K562 (cell line): ENCODE data around the gene GADD45B. TPM values are rescaled to one million over a fixed set of nuclear protein-coding genes. Genes with fewer than 3 reads are reported as not detected.

ENCODE experiments used
- CBX8 ChIP-seq: fragments of 200-600 bp; sonication (generic); IDR thresholded peaks from 2 replicates; pipeline ENCODE4 v1.6.1; 2012; ENCODE audit warnings: borderline replicate concordance, mixed run types, low read depth, mild to moderate bottlenecking, moderate library complexity, mixed read lengths, low read length, control low read depth, inconsistent platforms; ENCODE audit not compliant: poor library complexity, severe bottlenecking; ENCODE audit errors: extremely low read depth
- FOXK1 ChIP-seq: sonication (generic); formaldehyde crosslinking; IDR thresholded peaks from 2 replicates; pipeline ENCODE4 v1.8.0; 2022; ENCODE audit warnings: missing genetic modification reagents, mild to moderate bottlenecking, borderline replicate concordance
- HLTF ChIP-seq: fragments of 450-650 bp; IDR thresholded peaks from 2 replicates; pipeline ENCODE4 v1.6.1; 2016
- HMGXB4 ChIP-seq: sonication (generic); formaldehyde crosslinking; IDR thresholded peaks from 2 replicates; pipeline ENCODE4 v1.8.1; 2023; ENCODE audit warnings: mild to moderate bottlenecking, missing genetic modification reagents
- KLF16 ChIP-seq: IDR thresholded peaks from 2 replicates; pipeline ENCODE4 v1.6.1; 2016; ENCODE audit warnings: antibody characterized with exemption
- LARP7 ChIP-seq: fragments of 450-650 bp; IDR thresholded peaks from 2 replicates; pipeline ENCODE4 v1.6.1; 2016
- MAZ ChIP-seq, 2 experiments: fragments of 450-650 bp in 1 of 2; sonication (generic) in 1 of 2; formaldehyde crosslinking; IDR thresholded peaks in 1 of 2; conservative IDR thresholded peaks in 1 of 2; 2 replicates each; pipeline versions ENCODE4 v1.4.0 to v1.5.0; 2020; ENCODE audit warnings: mild to moderate bottlenecking in 1 of 2, missing genetic modification reagents in 1 of 2
- MTA1 ChIP-seq: fragments of 450-650 bp; IDR thresholded peaks from 2 replicates; pipeline ENCODE4 v1.6.1; 2017; ENCODE audit warnings: borderline replicate concordance
- NR4A1 ChIP-seq, 2 experiments: fragments of 250-450 bp in 1 of 2; fragments of 450-650 bp in 1 of 2; sonication (Bioruptor Pico) in 1 of 2; IDR thresholded peaks; 2 replicates each; pipeline versions ENCODE4 v1.4.0 to v1.6.1; 2016 to 2020; ENCODE audit warnings: mild to moderate bottlenecking in 2 of 2, missing compliant biosample characterization in 1 of 2, missing genetic modification characterization in 1 of 2, moderate library complexity in 1 of 2
- PREB ChIP-seq: sonication (generic); formaldehyde crosslinking; IDR thresholded peaks from 2 replicates; pipeline ENCODE4 v1.8.1; 2023; ENCODE audit warnings: mild to moderate bottlenecking, missing genetic modification reagents
- RB1 ChIP-seq: fragments of 450-650 bp; IDR thresholded peaks from 2 replicates; pipeline ENCODE4 v1.6.1; 2017; ENCODE audit warnings: low read depth, mild to moderate bottlenecking
- SMAD4 ChIP-seq: fragments of 250-450 bp; sonication (Bioruptor Pico); conservative IDR thresholded peaks from 2 replicates; pipeline ENCODE4 v1.8.0; 2021; ENCODE audit warnings: inconsistent platforms, mild to moderate bottlenecking, moderate library complexity
- ZNF140 ChIP-seq: fragments of 250-450 bp; sonication (Bioruptor Pico); IDR thresholded peaks from 2 replicates; pipeline ENCODE4 v1.8.0; 2021; ENCODE audit warnings: moderate library complexity, mild to moderate bottlenecking, inconsistent platforms
- ZNF318 ChIP-seq, 2 experiments: fragments of 450-650 bp; IDR thresholded peaks; 2 replicates each; pipeline ENCODE4 v1.6.1; 2016; ENCODE audit warnings: mild to moderate bottlenecking in 2 of 2, borderline replicate concordance in 1 of 2, low read depth in 1 of 2, moderate library complexity in 1 of 2
- ZNF41 ChIP-seq: fragments of 250-450 bp; sonication (Bioruptor Pico); conservative IDR thresholded peaks from 2 replicates; pipeline ENCODE4 v1.4.0; 2020; ENCODE audit warnings: mild to moderate bottlenecking
- polyA plus RNA-seq, 8 experiments: library from polyadenylated mRNA; depleted of rRNA in 4 of 8; stranded (reverse) in 5 of 8; unstranded in 3 of 8; fragments of >200 nt; fragmentation: Nextera tagmentation in 2 of 8; fragmentation: Illumina TruSeq in 1 of 8; extraction: Ambion mirVana in 2 of 8; extraction: Trizol in 1 of 8; gene quantifications; 2 replicates each; pipeline versions ENCODE4 v1.2.1 to v1.2.3, GENCODE V29; 2011 to 2014; ENCODE audit warnings: inconsistent platforms in 1 of 8, missing spikeins in 1 of 8
- total RNA-seq, 7 experiments: library from RNA; depleted of rRNA in 6 of 7; stranded (reverse); fragments of >200 nt in 6 of 7; fragmentation: Illumina TruSeq in 2 of 7; extraction: Trizol in 2 of 7; gene quantifications; 2 replicates each; pipeline versions ENCODE4 v1.2.1 to v1.2.3, GENCODE V29; 2011 to 2021; ENCODE audit warnings: low replicate concordance in 1 of 7

Gene GADD45B
- total and polyA plus RNA-seq, 9 of the 15 experiments (the other 6 are each of a cell fraction or from before 2014, with no cell fraction given) = 0.06 to 4.1 (median 2.1) TPM

GRCh38 chr19:2427429-2428320 lies 48.3 kb upstream of the GADD45B start, which contains the start of gene TIMM13 (continued):
- TF ChIP-seq PREB (CRISPR knock-in tag) (no peak), HLTF (no peak), CBX8 (no peak), RB1 (peak; percentile 55), SMAD4 (CRISPR knock-in tag) (no peak; the same call in 1 of the 2 replicates), FOXK1 (CRISPR knock-in tag) (no peak), ZNF41 (no peak), KLF16 (no peak), HMGXB4 (CRISPR knock-in tag) (0 out of 2 replicates have a peak, but pooled peaks have one; percentile 29), MAZ (CRISPR knock-in tag; conservative IDR thresholded peaks at IDR 0.05 in 1 of 2, IDR thresholded peaks at IDR 0.05 in 1 of 2) (peak; percentile 85 to 95), LARP7 (no peak), NR4A1 (CRISPR knock-in tag; IDR thresholded peaks at IDR 0.05) (peak; percentile 84; the same call in 1 of the 2 replicates), NR4A1 (tag; IDR thresholded peaks at IDR 0.05) (no peak), ZNF318 (IDR thresholded peaks at IDR 0.05; ENCODE audit: borderline replicate concordance in 1 of 2, low read depth in 1 of 2) (no peak), ZNF140 (no peak), MTA1 (peak; percentile 97)
